LNCAP (cell line): Measurements from ENCODE around the gene SLC7A6.
A peak's percentile ranks its signal among the peaks of the same experiment; 100 is the strongest.

Experiments
- TF ChIP-seq, protein P1 (sequence below): fragments of 450-650 bp; IDR thresholded peaks from 2 replicates; pipeline ENCODE4 v1.5.1; 2017; ENCODE audit warnings: mild to moderate bottlenecking

The SLC7A6 gene

DNA sequence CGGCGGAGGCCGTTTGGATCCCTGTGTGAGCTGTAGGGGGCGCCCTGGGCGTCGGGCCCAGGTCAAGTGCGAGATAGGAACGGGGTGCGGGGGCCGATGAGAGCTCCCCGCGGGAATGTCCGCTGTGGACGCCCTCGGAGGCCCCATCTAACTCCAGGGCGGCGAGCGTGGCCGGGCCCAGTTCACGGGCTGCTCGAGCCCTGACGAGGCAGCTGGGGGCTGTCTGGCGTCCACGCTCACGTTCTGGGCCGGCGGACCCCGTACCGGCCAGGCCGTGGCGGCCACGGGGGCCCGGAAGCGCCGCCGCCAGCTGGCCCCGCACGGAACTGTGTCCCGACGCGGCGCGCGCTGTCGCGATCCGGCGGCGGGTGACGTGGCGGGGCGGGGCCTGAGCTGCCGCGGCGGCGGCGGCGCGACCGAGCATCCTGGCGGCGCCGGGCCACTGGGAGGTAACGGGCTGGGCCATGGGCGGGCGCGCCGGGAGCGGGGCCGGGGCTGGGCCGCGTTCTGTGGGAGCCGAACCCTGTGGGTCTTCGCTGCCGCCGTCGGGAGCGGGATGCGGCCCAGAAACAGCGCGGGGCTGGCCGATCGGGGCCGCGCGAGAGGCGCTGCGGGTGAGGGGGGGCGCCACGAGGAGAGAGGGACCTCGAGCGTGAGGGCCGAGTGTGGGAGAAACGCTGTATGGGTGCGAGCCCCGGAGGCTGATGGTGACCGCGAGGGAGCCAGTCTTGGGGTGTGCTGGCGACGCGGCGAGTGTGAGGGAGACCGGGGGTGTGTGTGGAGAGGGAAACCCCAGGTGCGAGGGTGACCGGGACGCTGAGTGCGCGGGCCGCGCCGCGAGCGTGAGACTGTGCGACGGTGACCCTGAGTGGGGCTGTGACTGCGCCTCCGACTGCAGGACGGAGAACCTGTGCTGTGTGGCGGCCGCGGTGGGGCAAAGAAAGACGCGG is at the start of gene SLC7A6:
Gene SLC7A6, plus strand, starts transcription at position 399 of the 950 bp plus-strand sequence. CDS start 10,201 bp downstream, outside the sequence.
- TF ChIP-seq, protein P1, sequence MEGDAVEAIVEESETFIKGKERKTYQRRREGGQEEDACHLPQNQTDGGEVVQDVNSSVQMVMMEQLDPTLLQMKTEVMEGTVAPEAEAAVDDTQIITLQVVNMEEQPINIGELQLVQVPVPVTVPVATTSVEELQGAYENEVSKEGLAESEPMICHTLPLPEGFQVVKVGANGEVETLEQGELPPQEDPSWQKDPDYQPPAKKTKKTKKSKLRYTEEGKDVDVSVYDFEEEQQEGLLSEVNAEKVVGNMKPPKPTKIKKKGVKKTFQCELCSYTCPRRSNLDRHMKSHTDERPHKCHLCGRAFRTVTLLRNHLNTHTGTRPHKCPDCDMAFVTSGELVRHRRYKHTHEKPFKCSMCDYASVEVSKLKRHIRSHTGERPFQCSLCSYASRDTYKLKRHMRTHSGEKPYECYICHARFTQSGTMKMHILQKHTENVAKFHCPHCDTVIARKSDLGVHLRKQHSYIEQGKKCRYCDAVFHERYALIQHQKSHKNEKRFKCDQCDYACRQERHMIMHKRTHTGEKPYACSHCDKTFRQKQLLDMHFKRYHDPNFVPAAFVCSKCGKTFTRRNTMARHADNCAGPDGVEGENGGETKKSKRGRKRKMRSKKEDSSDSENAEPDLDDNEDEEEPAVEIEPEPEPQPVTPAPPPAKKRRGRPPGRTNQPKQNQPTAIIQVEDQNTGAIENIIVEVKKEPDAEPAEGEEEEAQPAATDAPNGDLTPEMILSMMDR: peak; percentile 61; the same call in 1 of the 2 replicates

DNA sequence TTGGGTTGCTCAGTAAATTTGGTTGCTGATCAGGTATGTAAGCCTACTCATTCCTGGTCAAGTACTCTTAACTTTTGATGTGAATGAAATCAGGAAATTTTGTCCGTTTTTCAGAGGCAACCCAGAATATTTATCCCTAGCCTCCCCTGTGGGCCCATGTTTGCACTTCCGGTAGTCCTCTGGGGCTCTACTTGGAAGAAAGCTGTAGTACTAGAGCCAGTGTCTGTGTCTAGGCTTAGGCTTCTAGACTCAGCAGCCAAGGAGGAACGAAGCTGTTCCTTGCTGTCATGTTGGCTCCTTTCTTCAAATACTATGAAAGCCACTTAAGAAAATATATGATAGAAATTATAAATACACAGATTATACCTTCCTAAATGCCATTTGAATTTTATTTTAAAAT is 49.6 kb upstream of the SLC7A6 start:
- TF ChIP-seq, protein P1: no peak

DNA sequence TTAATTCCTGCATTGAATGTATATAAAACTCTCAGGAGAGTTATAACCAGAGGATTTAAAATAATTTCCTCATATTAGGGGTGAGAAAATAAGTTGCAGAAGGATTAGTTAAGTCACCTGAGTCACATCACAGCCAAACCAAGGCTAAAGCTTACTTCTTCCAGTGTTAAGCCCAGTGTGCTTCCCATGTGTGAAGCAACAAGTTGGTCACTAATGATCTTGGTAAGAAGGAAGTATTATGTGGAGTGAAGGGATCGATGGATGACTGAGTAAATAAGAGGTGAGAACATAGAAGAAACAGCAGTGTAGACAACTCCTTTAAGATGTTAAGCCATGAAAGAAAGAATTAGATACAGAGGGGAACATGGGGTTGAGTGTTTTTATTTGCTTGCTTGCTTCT is 49.0 kb upstream of the SLC7A6 start:
- TF ChIP-seq, protein P1: no peak

DNA sequence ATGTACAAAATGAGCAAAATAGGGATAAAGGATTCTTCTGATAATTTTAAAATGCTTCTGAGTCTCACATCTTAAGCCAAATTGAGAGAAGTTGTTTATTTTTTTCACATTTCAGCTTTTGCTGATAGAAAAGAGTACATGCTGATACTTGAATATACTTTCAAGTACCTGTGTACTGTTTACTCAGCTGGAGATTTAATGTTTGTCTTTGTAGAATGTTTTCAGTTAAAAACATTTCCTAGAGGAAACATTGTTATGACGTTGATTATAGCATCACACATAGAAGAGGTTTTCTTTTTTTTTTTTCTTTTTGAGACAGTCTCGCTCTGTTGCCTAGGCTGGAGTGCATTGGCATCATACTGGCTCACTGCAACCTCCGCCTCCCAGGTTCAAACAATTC is 48.1 kb upstream of the SLC7A6 start:
- TF ChIP-seq, protein P1: no peak

DNA sequence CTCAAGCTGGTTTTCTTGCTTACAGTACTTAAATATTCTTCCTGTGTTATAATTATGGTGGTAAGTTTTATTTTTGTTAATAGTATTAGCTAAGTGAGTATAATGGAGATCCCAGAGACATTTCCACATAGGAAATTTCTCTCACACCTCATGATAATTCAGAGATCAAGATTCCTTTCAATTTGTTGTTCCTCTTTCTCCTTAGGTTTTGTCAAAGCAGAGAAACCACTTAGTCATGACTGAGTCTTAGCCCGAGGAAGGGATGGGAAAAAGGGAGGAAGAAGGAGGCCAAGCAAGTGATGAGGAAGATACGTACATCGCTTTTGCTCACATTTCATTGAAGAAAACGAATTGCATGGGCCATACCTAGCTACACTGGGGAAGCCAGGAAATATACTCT is 46.8 kb upstream of the SLC7A6 start:
- TF ChIP-seq, protein P1: no peak

DNA sequence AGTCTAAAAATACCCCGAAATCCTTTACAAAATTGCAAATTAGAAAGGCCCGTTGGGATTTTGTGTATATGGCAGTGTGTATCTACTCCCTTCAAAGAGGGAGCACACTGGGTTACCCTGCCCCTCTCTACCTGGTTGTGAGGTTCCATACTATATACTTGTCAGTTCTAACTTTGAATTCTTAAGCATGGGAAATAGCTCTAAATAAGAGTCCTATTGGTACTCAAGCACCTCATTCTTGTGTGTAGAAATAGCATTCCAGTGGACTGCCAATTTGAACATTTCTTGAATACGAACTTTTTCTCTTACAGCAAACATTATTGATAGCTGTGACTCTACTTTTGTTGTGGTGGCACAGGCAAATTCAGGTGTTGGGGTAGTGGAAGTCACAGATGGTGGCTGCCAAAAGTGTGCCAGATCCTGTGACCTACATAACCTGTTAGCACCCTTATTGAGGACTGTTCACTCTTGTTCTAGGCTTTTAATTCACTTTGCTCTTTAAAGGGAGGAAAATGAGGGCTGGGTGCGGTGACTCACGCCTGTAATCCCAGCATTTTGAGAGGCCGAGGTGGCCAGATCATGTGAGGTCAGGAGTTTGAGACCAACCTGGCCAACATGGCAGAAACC is 44.5 kb upstream of the SLC7A6 start:
- TF ChIP-seq, protein P1: no peak

DNA sequence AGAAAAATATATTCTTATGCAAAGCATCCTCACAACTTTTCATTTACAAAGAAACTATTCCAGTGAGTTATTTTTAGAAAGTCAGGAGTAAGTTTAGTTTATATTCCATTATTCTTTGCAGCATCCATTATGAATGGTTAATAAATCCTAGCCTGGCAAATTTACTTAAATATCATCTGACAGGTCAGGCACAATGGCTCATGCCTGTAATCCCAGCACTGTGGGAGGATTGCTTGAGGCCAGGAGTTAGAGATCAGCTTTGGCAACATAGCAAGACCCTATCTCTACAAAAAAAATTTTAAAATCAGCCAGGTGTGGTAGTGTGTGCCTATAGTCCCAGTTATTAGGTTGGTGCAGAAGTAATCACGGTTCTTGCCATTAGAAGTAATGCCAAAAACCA is 41.3 kb upstream of the SLC7A6 start:
- TF ChIP-seq, protein P1: no peak
